Right lobe of liver (tissue), 4 donors: ENCODE measurements around the gene SCYGR6.

Experiments
- CTCF ChIP-seq, 4 donors: fragments of 200-600 bp in 3 of 4; fragments of 450-650 bp in 1 of 4; IDR thresholded peaks; one replicate each; pipeline versions ENCODE4 v1.5.1 to v1.8.0; 2016 to 2022; ENCODE audit warnings: antibody characterized with exemption in 4 of 4, mild to moderate bottlenecking in 2 of 4
- POLR2A ChIP-seq: fragments of 450-650 bp; IDR thresholded peaks from one replicate; pipeline ENCODE4 v1.6.1; 2017; ENCODE audit warnings: antibody characterized with exemption, mild to moderate bottlenecking
- donor health status: DM: no; HTN: no; CAD: no.
- donor health status: DM: no; HTN: no; CAD: no.
- donor health status: DM: no; HTN: yes; CAD: no.

- TF ChIP-seq POLR2A (no peak), CTCF (IDR thresholded peaks at IDR 0.05) (no peak)
Observed at GRCh38 chr2:227724394-227725039, at the start of gene SCYGR6.
